Breast epithelium (tissue), 4 donors: Measurements from ENCODE around the gene IPCEF1. TPM values are rescaled to one million over a fixed set of nuclear protein-coding genes. Genes with fewer than 3 reads are reported as not detected.

ENCODE experiments used
- DNase-seq, 2 donors: peaks; one replicate each; pipeline ENCODE4 v3.0.0-alpha.2; 2019; ENCODE audit warnings: low spot score in 2 of 2
- H3K27ac ChIP-seq, 2 donors: fragments of 200-600 bp; sonication (generic) in 1 of 2; one replicate each; pipeline ENCODE4 v1.5.1; 2016 to 2019; ENCODE audit warnings: mild to moderate bottlenecking in 1 of 2
- H3K27me3 ChIP-seq, 2 donors: fragments of 200-600 bp; sonication (generic) in 1 of 2; one replicate each; pipeline versions ENCODE4 v1.5.1 to v1.6.0; 2017 to 2019; ENCODE audit warnings: control low read depth in 1 of 2, mild to moderate bottlenecking in 1 of 2
- H3K36me3 ChIP-seq: fragments of 200-600 bp; one replicate; pipeline ENCODE4 v1.5.1; 2019
- H3K4me1 ChIP-seq, 2 donors: fragments of 200-600 bp; sonication (generic); one replicate each; pipeline ENCODE4 v1.5.1; 2016 to 2019; ENCODE audit warnings: control low read depth in 1 of 2
- H3K4me3 ChIP-seq, 3 donors: fragments of 200-600 bp; sonication (generic); 1 replicate in 2 of 3; 2 replicates in 1 of 3; pipeline ENCODE4 v1.5.1; 2016 to 2019; ENCODE audit warnings: mild to moderate bottlenecking in 3 of 3, moderate library complexity in 2 of 3
- H3K9me3 ChIP-seq, 2 donors: fragments of 200-600 bp; sonication (generic) in 1 of 2; one replicate each; pipeline ENCODE4 v1.5.1; 2016 to 2019; ENCODE audit warnings: control low read depth in 1 of 2
- POLR2A ChIP-seq: fragments of 450-650 bp; IDR thresholded peaks from one replicate; pipeline ENCODE4 v1.6.1; 2016; ENCODE audit warnings: antibody characterized with exemption, mild to moderate bottlenecking, moderate library complexity
- POLR2AphosphoS5 ChIP-seq, 3 donors: sonication (generic); formaldehyde crosslinking; IDR thresholded peaks; one replicate each; pipeline ENCODE4 v1.6.1; 2017; ENCODE audit warnings: antibody characterized with exemption in 3 of 3
- intact Hi-C: fragments of 100-400 bp; cut with DNase I; formaldehyde crosslinking; loops from one replicate; pipeline ENCODE4 v1.15.1; 2023; ENCODE audit warnings: low total_unique reads
- total RNA-seq, 3 donors: library from RNA; depleted of rRNA; stranded (reverse); fragments of >200 nt; gene quantifications; one replicate each; pipeline ENCODE4 v1.1.0, GENCODE V29; 2016
- TF ChIP-seq, protein P1 (sequence below), 3 donors: fragments of 450-650 bp; IDR thresholded peaks; one replicate each; pipeline ENCODE4 v1.5.1; 2016 to 2017; ENCODE audit warnings: antibody characterized with exemption in 3 of 3, mild to moderate bottlenecking in 3 of 3, moderate library complexity in 3 of 3

The IPCEF1 gene
- total RNA-seq, 3 donors from 2014 or later = 3.7 to 6.7 (median 5.6) TPM

DNA sequence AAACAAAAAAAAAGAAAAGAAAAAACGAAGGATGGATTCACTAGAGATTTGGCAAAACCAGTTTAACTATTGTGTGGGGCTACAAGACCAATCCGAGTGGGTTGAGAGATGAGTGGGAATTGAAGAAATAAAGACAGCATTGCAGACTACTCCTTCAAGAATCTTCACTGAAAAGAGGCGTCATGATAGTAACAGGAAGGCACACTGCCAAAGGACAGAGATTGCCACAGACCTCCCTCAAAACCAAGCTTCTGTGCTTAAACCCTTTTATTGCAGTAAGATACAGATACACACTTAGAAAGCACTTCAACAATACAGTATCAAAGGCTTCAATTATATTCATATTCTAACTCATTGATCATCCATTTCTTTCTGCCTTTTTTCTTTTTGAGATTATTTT, 103.9 kb downstream of the IPCEF1 start:
- no peaks in the 10 kb centered on the region for H3K4me1 ChIP-seq
- TF ChIP-seq, protein P1, sequence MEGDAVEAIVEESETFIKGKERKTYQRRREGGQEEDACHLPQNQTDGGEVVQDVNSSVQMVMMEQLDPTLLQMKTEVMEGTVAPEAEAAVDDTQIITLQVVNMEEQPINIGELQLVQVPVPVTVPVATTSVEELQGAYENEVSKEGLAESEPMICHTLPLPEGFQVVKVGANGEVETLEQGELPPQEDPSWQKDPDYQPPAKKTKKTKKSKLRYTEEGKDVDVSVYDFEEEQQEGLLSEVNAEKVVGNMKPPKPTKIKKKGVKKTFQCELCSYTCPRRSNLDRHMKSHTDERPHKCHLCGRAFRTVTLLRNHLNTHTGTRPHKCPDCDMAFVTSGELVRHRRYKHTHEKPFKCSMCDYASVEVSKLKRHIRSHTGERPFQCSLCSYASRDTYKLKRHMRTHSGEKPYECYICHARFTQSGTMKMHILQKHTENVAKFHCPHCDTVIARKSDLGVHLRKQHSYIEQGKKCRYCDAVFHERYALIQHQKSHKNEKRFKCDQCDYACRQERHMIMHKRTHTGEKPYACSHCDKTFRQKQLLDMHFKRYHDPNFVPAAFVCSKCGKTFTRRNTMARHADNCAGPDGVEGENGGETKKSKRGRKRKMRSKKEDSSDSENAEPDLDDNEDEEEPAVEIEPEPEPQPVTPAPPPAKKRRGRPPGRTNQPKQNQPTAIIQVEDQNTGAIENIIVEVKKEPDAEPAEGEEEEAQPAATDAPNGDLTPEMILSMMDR (IDR thresholded peaks at IDR 0.05) = no peak
- no peak for TF ChIP-seq POLR2A
- TF ChIP-seq POLR2AphosphoS5 (IDR thresholded peaks at IDR 0.05) = no peak
- H3K9me3 ChIP-seq = peaks cover 0 to 9% of the 10 kb centered on the region in 2 donors
- no peaks in the 10 kb centered on the region for H3K27me3 ChIP-seq
- intact Hi-C loops = no loop called here
- H3K36me3 ChIP-seq = no peaks in the 10 kb centered on the region
- no peak overlapping the region for H3K4me3 ChIP-seq
- no peak overlapping the region for H3K27ac ChIP-seq
- no peak for DNase-seq

DNA sequence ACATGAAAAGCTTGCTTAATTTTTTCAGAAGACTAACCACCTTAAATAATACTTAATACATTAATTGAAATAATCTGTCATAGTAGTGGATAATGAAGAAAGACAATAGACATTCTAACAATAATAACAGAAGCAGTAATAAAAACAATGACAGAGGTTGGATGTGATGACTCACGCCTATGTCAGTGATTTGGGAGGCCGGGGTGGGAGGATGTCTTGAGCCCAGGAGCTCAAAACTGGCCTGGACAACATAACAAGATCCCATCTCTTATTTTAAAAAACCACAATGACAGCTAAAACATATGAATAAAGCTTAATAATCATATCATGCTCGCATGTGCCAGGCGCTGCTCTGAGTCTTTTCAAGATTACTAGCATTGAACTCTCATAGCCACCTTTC, 105.5 kb downstream of the IPCEF1 start:
- no peak overlapping the region for H3K4me3 ChIP-seq
- H3K9me3 ChIP-seq = peaks cover 0 to 9% of the 10 kb centered on the region in 2 donors
- H3K27me3 ChIP-seq = no peaks in the 10 kb centered on the region
- intact Hi-C loops = no loop called here
- H3K4me1 ChIP-seq = no peaks in the 10 kb centered on the region
- no peak overlapping the region for H3K27ac ChIP-seq
- TF ChIP-seq, protein P1 (IDR thresholded peaks at IDR 0.05) = no peak
- TF ChIP-seq POLR2A (no peak), POLR2AphosphoS5 (IDR thresholded peaks at IDR 0.05) (no peak)
- no peaks in the 10 kb centered on the region for H3K36me3 ChIP-seq
- no peak for DNase-seq

DNA sequence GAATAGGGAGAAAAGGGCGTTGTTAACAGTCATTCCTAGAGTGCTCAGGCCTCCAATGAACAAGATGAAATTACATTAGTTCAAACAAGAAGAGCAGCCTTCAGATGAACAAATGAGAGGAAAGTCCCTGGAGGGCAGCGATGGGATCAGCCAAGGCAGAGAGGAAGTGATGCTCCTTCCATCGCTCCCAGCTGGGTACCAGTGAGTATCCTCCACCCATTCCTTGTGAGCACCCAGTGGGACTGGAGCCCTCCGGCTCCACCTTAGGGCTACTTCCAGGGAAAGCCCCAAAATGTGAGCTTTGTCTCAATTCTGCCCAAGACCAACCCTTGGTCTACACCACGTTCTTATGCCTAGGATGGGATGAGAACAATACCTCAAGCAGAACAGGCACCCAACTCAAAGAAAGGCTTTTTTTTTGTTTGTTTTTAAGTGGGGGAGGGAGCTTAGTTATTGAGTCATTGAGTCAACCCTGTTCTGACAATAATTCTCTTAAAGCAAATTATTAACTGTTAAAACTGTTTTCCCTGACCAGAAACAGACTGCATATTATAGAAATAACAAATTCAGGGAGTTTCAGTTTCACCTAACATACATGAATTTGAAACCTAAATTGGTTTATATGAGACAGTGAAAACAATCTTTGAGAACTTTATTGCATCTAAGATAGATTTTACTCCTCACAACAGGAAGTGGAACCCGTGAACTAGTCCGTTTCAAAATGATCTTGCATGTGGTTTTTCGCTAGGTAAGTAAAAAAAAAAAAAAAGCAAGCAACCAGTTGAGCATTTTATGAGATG, 106.9 kb downstream of the IPCEF1 start:
- H3K4me3 ChIP-seq = no peak overlapping the region
- no peak overlapping the region for H3K27ac ChIP-seq
- TF ChIP-seq, protein P1 (IDR thresholded peaks at IDR 0.05) = no peak
- TF ChIP-seq POLR2A = no peak
- no peak for TF ChIP-seq POLR2AphosphoS5 (IDR thresholded peaks at IDR 0.05)
- H3K4me1 ChIP-seq = no peaks in the 10 kb centered on the region
- DNase-seq = no peak
- intact Hi-C loops = loop anchor here (10.0 kb wide), 1 partner anchor 935 kb away; no protein-coding TSS in a partner anchor
- H3K27me3 ChIP-seq = no peaks in the 10 kb centered on the region
- H3K36me3 ChIP-seq = no peaks in the 10 kb centered on the region
- no peaks in the 10 kb centered on the region for H3K9me3 ChIP-seq

DNA sequence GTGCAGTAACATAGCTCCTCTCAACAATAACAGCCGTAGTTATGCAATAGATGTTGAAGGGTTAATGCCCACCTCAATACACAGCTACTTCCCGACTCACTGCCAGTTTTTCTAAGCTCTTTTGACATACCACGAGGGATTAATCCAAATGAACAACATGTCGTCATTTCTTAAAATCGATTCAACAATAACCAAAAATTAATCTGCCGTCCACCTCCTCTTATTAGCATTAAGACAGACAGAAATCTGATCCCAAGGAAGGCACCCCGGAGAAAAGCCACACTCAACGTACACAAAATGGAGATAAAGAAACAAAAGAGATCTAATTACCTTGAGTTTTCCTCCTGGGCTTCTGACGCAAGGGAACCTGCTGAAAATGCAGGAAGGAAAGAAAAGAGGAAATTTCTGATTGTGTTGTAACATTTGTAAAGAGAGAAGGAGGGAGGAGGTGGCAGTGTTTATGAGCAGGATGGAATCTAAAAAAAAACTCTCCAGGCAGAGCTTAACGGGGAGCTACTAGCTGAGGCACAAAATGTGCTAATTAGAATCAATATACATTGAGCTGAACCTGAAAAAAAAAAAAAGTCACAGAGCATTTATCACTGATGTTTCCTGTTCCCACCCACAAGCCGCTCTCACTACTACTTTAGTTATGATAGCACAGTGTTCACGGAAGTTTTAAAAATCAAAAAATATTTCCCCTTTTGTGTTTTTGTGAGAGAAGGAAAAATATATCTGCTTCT, 109.3 kb downstream of the IPCEF1 start:
- Histone ChIP-seq H3K27me3 (no peaks in the 10 kb centered on the region), H3K27ac (no peak overlapping the region), H3K9me3 (no peaks in the 10 kb centered on the region), H3K36me3 (no peaks in the 10 kb centered on the region), H3K4me1 (no peaks in the 10 kb centered on the region), H3K4me3 (peak overlapping the region; percentile 13 to 20 (median 17))
- intact Hi-C loops = loop anchor here (10.0 kb wide), 1 partner anchor 932 kb away; no protein-coding TSS in a partner anchor
- no peak for DNase-seq
- TF ChIP-seq POLR2A = no peak
- TF ChIP-seq, protein P1 (IDR thresholded peaks at IDR 0.05) = no peak
- no peak for TF ChIP-seq POLR2AphosphoS5 (IDR thresholded peaks at IDR 0.05)

DNA sequence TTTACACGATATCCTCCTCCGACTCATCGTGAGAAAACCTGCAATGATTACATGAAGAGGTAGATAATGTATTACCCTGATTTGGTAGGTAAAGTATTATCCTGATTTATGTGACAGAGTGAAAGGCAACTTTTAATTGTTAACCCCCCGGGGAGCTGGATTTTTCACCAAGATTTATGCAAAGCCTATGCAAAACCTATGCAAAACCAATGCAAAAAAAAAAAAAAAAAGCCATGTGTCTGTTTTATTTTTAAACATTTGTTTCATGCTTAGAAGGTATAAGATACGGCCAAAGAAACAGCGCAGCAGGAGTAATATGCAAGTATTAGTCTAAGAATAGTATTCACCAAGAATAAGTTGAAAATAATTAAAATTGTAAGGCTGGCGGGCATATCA, 109.9 kb downstream of the IPCEF1 start:
- TF ChIP-seq POLR2AphosphoS5 (IDR thresholded peaks at IDR 0.05) (no peak), POLR2A (no peak)
- TF ChIP-seq, protein P1 (IDR thresholded peaks at IDR 0.05) = no peak
- intact Hi-C loops = loop anchor here (10.0 kb wide), 1 partner anchor 932 kb away; no protein-coding TSS in a partner anchor
- DNase-seq = no peak
- H3K27me3 ChIP-seq = no peaks in the 10 kb centered on the region
- H3K4me1 ChIP-seq = no peaks in the 10 kb centered on the region
- no peaks in the 10 kb centered on the region for H3K36me3 ChIP-seq
- H3K9me3 ChIP-seq = no peaks in the 10 kb centered on the region
- peak overlapping the region; percentile 13 to 20 (median 17) for H3K4me3 ChIP-seq
- H3K27ac ChIP-seq = no peak overlapping the region
